C1 segment of cervical spinal cord (tissue), 14 donors: ENCODE measurements around the gene KCTD1.

Experiments
- DNase-seq, 14 donors: peaks; one replicate each; lab custom pipeline; 2025; lab: John Stamatoyannopoulos, UW

Gene KCTD1

DNA sequence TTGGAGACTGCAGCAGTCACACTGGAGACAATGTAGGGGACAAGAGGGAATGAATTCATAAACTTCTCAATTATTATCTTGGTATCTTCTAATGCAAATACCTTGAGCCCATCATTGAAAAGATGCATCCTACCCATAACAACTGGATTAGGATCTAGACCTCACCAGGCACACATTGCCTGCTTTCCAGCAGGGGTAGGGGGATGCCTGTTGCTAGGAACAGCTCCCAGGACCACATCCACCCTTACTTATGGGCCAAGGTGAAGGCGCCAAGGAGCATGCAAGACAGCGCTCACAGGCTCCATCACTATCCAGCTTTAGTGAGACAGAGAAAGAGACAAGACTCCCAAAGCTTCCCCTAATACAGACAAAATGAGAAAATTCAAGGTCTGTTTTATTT, 24.4 kb downstream of the KCTD1 start:
- no peak for DNase-seq

DNA sequence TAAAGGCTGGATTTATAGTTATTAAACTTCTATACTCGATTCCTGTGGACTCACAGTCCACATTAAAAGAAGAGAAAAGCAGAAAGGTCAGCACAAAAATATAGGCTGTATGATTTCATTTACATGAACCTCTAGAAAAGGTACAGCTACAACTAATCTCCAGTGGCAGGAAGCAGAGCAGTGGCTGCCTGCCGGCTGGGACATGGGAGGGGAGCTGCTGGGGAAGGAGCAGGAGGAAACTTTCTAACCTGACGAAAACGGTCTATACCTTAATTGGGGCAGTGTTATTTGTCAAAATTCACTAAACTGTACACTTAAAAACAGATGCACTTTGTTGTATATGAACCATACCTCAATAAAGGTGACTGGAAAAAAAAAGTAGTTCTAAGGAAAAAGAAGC, 26.7 kb downstream of the KCTD1 start:
- DNase-seq: no peak

- DNase-seq: no peak
These were observed 27.4 kb downstream of the KCTD1 start for GRCh38 chr18:26520974-26521373.

DNA sequence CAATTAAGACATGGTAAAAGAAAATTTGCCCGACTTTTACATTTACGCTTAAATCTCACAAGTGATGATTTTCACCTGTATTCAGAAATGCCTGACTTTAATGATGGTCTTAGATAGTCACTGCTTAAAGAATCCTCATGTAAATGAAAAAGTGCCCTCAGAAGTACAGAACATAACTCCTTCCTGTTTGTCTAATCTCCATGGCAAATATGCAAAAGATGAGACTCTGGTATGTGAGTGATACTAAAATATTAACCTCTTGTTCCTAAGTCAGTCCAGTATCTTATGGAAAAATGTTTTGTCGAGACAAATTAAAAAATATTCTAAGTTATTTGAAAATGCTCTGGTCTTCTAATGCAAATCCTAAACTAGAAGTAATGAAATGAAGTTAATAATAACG, 29.2 kb downstream of the KCTD1 start:
- DNase-seq: no peak

- no peak for DNase-seq
These were observed 31.4 kb downstream of the KCTD1 start for GRCh38 chr18:26516964-26517363.

GRCh38 chr18:26515643-26516487, 32.5 kb downstream of the KCTD1 start:
- no peak for DNase-seq

DNA sequence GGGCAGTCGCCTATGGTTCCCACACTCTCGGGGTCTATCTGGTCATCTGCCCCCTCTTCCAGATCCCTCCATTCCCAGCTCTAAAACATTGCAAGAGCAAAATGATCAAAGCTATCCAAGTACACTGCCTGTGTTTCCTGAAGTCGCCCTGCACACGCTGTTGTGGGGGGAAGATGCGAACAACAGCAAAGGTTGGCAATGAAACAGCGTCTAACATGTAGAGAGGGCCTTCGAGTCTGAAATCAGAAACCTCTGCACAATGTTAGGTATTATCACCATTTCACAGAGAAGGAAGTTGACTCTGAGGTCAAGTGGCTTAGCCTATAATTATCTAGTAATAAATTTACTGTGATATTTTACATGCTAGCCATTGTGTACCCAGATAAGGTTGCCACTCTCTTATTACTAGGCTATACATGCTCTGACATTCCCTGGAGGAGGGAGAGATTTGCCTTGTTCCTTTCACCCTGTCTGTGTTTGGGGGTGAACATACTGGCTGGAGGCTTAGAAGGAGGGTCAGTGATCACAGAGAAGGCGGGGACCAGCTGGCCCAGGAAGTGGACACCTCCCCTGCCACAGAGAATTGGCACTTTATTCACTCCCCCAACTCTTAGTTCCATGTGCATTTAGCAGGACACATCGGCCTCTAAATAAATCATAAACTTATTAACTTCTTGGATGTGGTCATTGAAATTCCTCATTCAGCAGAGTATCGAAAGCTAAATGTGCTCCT, 36.8 kb downstream of the KCTD1 start:
- DNase-seq: no peak

DNA sequence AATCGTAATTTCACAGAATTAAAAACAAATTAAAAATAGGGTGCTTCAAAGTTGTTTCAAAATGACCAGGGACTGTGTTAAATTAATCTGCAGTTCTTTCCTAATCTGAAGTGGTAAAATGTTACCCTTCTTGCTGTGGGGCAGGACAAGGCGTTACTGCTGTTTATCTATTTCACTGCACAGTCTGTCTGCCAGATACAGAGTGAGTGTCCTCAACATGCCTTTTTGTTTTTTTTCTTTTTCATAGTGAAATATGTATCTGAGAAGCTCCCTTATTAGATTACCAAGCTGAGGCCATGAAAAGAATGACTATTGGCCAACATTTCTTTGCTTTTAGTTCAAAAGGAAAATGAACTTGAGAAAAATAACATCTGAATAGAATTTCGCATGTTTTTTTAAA, 38.0 kb downstream of the KCTD1 start:
- DNase-seq: no peak

GRCh38 chr18:26506012-26506411, 42.3 kb downstream of the KCTD1 start:
- no peak for DNase-seq

DNA sequence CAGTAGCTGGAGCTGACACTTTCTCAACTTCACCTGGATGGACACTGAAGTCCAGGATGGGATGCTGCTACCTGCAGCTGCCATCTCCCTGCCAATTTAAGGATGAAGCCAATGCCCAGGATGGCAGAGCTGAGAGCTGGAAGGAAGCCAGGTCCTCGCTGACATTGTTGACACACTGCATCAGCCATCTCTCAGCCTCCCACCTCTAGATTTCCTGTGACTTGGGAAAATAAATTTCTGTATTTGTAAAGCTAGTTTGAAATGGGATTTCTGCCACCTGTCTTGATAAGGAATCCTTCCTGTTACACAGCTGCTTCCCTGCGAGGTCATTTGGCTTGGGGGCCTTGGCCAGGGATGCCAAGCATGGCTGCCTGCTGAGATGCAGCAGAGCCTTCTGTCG, 43.5 kb downstream of the KCTD1 start:
- peak in 1 of 14 donors; percentile 14 for DNase-seq

- DNase-seq: peak in 1 of 14 donors; percentile 24
These were observed 45.0 kb downstream of the KCTD1 start for GRCh38 chr18:26503382-26503781.

- no peak for DNase-seq
These were observed 45.5 kb downstream of the KCTD1 start for GRCh38 chr18:26502823-26503222.

- no peak for DNase-seq
These were observed 50.5 kb downstream of the KCTD1 start for GRCh38 chr18:26497866-26498265.

DNA sequence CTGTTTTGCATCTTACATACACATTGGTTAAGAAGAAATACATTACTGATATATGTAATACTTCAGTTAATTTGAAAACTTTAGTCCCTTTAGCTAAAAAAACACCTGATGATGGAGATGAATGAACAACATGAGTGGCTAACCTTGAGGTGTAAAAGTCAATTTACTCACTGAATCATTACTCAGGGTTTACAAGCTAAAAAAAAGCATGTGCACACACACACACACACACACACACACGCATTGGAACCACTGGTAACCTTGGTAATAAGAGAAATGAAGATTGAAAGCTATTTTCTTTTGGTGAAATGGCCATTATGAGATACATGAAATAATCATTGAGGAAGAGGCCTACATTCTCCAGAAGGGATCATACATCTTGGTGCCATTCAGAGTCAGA, 51.8 kb downstream of the KCTD1 start:
- DNase-seq: no peak

DNA sequence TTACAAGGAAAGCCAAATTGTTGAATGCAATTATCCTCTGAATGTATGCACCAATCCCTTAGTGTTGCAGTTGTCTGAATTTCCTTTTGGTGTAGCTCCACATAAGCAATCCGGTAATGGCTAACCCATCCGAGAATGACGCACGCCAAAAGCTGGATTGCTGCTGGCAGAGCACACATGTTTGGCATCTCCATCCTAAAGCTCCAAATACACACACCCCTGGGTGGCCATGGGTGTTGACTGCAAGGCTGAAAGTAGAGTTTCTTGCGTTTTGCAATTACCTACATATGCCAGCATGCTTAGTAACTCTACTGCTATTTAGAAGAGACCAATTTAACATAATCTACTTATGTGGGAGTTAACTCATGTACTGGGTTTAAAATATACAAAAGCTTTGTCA, 53.1 kb downstream of the KCTD1 start:
- DNase-seq: no peak

- DNase-seq: no peak
These were observed 55.3 kb downstream of the KCTD1 start for GRCh38 chr18:26493021-26493420.

GRCh38 chr18:26491194-26491816, 57.0 kb downstream of the KCTD1 start:
- no peak for DNase-seq

DNA sequence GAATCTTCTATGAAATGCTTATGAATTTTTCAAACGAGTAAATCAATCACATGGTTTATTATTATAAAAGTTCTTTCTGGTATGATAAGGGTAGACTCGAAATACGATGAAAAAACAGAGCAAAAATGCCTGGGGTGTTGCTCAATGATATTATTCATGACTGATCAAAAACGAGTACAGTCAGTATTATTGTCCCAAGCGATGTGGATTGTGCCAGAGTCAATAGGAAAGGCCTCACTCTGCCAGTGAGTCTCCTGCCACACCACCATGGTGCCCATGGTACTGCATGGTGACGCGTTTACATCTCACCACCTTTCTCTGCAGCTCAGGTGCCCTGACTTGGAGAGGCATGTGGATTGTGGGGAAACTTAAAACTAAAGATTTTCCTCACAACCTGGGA, 58.5 kb downstream of the KCTD1 start:
- no peak for DNase-seq

- no peak for DNase-seq
These were observed 59.2 kb downstream of the KCTD1 start for GRCh38 chr18:26489191-26489590.

GRCh38 chr18:26488417-26489009, 59.8 kb downstream of the KCTD1 start:
- DNase-seq: no peak

DNA sequence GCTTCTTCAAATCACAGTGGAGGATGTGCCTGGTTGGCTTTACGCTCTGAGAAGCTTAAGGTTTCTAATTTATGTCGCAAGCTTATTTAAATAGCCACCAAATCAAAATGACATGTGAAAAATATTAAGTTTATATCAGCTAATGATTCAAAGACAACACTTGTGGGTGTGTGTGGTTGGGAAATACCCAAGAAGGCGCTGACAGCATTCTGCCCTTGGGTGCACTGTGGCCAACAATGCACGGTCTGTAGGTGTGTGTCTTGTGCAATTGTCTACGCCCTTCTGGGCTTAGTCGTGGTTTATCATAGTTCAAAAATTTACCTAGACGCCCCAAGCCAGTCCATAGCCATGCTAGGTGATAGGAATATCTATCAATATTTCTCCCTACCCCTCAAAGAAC, 60.9 kb downstream of the KCTD1 start:
- DNase-seq: no peak

DNA sequence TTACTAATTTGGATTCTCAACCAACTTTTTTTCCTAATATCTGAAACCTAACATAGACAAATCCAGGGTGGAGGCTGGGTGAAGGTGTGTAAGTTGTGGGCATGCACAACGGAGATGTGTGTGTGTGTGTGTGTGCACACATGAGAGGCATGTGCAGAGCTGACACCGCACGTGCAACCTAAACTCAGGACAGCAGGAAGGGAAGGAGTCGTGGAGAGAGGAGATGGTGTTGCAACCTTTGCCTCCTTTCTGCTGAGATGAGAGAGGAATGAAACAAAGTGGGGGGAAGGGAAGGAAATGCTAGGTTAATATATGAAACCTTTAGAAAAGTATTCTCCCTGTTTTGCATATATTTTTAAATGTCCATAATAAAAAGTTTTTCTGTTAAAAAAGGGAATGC, 64.7 kb downstream of the KCTD1 start:
- DNase-seq: no peak
